HEK293T (cell line): ENCODE results near the gene ERVMER34-1.
A peak's percentile ranks its signal among the peaks of the same experiment; 100 is the strongest.

Source experiments
- CTCF ChIA-PET: fragments of 350-600 bp; formaldehyde crosslinking; extraction: SDS; loops from one replicate; lab custom pipeline; 2021; ENCODE audit warnings: antibody characterized with exemption, inconsistent platforms; lab: Yijun Ruan, JAX
- POLR2A ChIA-PET: fragments of 350-600 bp; formaldehyde crosslinking; extraction: SDS; loops from one replicate; lab custom pipeline; 2020; ENCODE audit warnings: antibody characterized with exemption, inconsistent platforms; lab: Yijun Ruan, JAX
- DNase-seq: peaks from one replicate; pipeline ENCODE4 v3.0.0; 2012; ENCODE audit warnings: mixed read lengths; ENCODE audit errors: extremely low spot score
- ARNT ChIP-seq: fragments of 450-650 bp; IDR thresholded peaks from 2 replicates; pipeline ENCODE4 v1.6.1; 2017; ENCODE audit warnings: mild to moderate bottlenecking
- BHLHE40 ChIP-seq: fragments of 450-650 bp; IDR thresholded peaks from 2 replicates; pipeline ENCODE4 v1.6.1; 2016; ENCODE audit warnings: mild to moderate bottlenecking, moderate library complexity, borderline replicate concordance
- CTBP1 ChIP-seq: fragments of 450-650 bp; IDR thresholded peaks from 2 replicates; pipeline ENCODE4 v1.6.1; 2016; ENCODE audit warnings: borderline replicate concordance
- ELF4 ChIP-seq: fragments of 450-650 bp; IDR thresholded peaks from 2 replicates; pipeline ENCODE4 v1.6.1; 2017; ENCODE audit warnings: antibody characterized with exemption
- FOXA1 ChIP-seq: fragments of 450-650 bp; IDR thresholded peaks from 2 replicates; pipeline ENCODE4 v1.6.1; 2016; ENCODE audit warnings: mild to moderate bottlenecking
- FOXK2 ChIP-seq: fragments of 450-650 bp; IDR thresholded peaks from 2 replicates; pipeline ENCODE4 v1.6.1; 2016; ENCODE audit warnings: mild to moderate bottlenecking
- FOXM1 ChIP-seq: fragments of 450-650 bp; IDR thresholded peaks from 2 replicates; pipeline ENCODE4 v1.6.1; 2017; ENCODE audit warnings: mild to moderate bottlenecking, borderline replicate concordance
- HDGF ChIP-seq: fragments of 450-650 bp; IDR thresholded peaks from 2 replicates; pipeline ENCODE4 v1.6.1; 2017; ENCODE audit warnings: antibody characterized with exemption, borderline replicate concordance
- L3MBTL2 ChIP-seq: fragments of 450-650 bp; conservative IDR thresholded peaks from 2 replicates; pipeline ENCODE4 v1.6.1; 2016; ENCODE audit warnings: mild to moderate bottlenecking
- LEF1 ChIP-seq: fragments of 450-650 bp; IDR thresholded peaks from 2 replicates; pipeline ENCODE4 v1.6.1; 2017; ENCODE audit warnings: mild to moderate bottlenecking, borderline replicate concordance
- NFRKB ChIP-seq: fragments of 450-650 bp; IDR thresholded peaks from 2 replicates; pipeline ENCODE4 v1.6.1; 2016; ENCODE audit warnings: mild to moderate bottlenecking, moderate library complexity
- PKNOX1 ChIP-seq: fragments of 450-650 bp; IDR thresholded peaks from 2 replicates; pipeline ENCODE4 v1.6.1; 2016
- SP1 ChIP-seq: fragments of 450-650 bp; IDR thresholded peaks from 2 replicates; pipeline ENCODE4 v1.6.1; 2017
- SUZ12 ChIP-seq: fragments of 450-650 bp; IDR thresholded peaks from 2 replicates; pipeline ENCODE4 v1.6.1; 2016; ENCODE audit warnings: mild to moderate bottlenecking
- TARDBP ChIP-seq: fragments of 450-650 bp; IDR thresholded peaks from 2 replicates; pipeline ENCODE4 v1.6.1; 2016
- ZNF384 ChIP-seq: fragments of 450-650 bp; IDR thresholded peaks from 2 replicates; pipeline ENCODE4 v1.6.1; 2016

The ERVMER34-1 gene

GRCh38 chr4:52728691-52729240 is 22.5 kb downstream of the ERVMER34-1 start:
- DNase-seq, result no peak
- TF ChIP-seq SUZ12, result no peak
- TF ChIP-seq ARNT, result no peak
- TF ChIP-seq ZNF384, result no peak
- TF ChIP-seq HDGF, result no peak
- no peak for TF ChIP-seq FOXM1
- TF ChIP-seq PKNOX1, result no peak
- TF ChIP-seq FOXK2, result no peak
- no peak for TF ChIP-seq NFRKB
- no peak for TF ChIP-seq SP1
- TF ChIP-seq FOXA1, result no peak
- TF ChIP-seq TARDBP, result no peak
- no peak for TF ChIP-seq ELF4
- TF ChIP-seq CTBP1, result no peak
- no peak for TF ChIP-seq BHLHE40
- TF ChIP-seq LEF1, result no peak
- no peak for TF ChIP-seq L3MBTL2
- POLR2A ChIA-PET, result interaction anchor here (6.0 kb wide), 1 partner anchor 16 kb away, joined by 28 read pairs; no protein-coding TSS in a partner anchor
- CTCF ChIA-PET, result no interaction called here

DNA sequence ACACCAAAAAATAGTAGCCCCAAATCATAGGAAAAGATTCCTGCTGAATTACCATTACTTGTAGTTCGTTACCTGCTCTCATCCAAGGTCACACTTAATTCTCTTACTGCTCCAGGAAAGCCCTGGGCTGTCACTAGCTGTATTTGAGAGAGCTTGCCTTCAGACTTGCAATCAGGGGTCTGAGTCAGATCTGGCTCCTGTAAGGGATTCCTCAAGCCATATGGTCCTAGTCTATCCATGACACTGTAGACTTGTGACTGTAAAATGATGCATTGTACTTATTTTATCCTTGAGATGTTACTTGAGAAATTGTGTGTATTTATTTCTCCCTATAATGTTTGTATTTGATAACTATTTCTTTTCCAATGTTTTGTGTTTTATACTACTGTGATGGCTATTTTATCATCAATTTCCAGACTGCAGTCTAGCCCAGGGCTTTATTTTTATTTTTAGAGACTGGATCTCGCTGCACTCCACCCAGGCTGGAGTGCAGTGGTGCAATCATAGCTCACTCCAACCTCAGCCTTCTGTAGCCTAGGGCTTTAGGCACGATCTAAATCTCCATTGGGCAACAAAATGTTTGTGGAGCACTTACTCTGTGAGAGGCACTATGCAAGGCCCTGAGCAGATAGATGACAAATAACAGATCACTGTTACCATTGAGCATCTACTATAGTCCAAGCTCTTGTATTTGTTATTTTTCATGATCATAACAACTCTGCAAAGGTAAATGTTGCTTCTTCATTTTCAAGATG is 24.2 kb downstream of the ERVMER34-1 start:
- TF ChIP-seq NFRKB (no peak), LEF1 (no peak), ZNF384 (no peak), ELF4 (no peak), FOXA1 (no peak), SP1 (no peak), ARNT (no peak), FOXK2 (no peak), BHLHE40 (no peak), L3MBTL2 (no peak), CTBP1 (no peak), SUZ12 (no peak), TARDBP (no peak), PKNOX1 (no peak)
- ChIA-PET CTCF (interaction anchor here (0.9 kb wide), 1 partner anchor 184 kb away, joined by 3 read pairs; no protein-coding TSS in a partner anchor), POLR2A (interaction anchor here (6.0 kb wide), 1 partner anchor 14 kb away, joined by 28 read pairs; no protein-coding TSS in a partner anchor)
- DNase-seq, result no peak

- CTCF ChIA-PET, result no interaction called here
- POLR2A ChIA-PET, result interaction anchor here (0.6 to 3.7 kb wide), 21 partner anchors 10 to 293 kb away, joined by 3 to 80 read pairs (median 4); no protein-coding TSS in a partner anchor
- no peak for TF ChIP-seq SUZ12
- peak; percentile 73 for TF ChIP-seq L3MBTL2
- no peak for TF ChIP-seq ZNF384
- peak; percentile 98 for TF ChIP-seq PKNOX1
- DNase-seq, result peak; percentile 91
Observed at GRCh38 chr4:52721968-52722815, 29.0 kb downstream of the ERVMER34-1 start.

GRCh38 chr4:52718123-52718522 is 33.1 kb downstream of the ERVMER34-1 start:
- TF ChIP-seq HDGF, result no peak
- no peak for TF ChIP-seq L3MBTL2
- no peak for TF ChIP-seq ELF4
- TF ChIP-seq SP1, result no peak
- no peak for TF ChIP-seq FOXA1
- TF ChIP-seq FOXK2, result no peak
- TF ChIP-seq NFRKB, result no peak
- TF ChIP-seq TARDBP, result no peak
- no peak for TF ChIP-seq PKNOX1
- TF ChIP-seq SUZ12, result no peak
- no peak for TF ChIP-seq ZNF384
- TF ChIP-seq BHLHE40, result no peak
- TF ChIP-seq CTBP1, result no peak
- no peak for TF ChIP-seq ARNT
- no peak for TF ChIP-seq LEF1
- TF ChIP-seq FOXM1, result no peak
- DNase-seq, result no peak
- ChIA-PET POLR2A (no interaction called here), CTCF (interaction anchor here (0.6 kb wide), 1 partner anchor 37 kb away, joined by 3 read pairs; no protein-coding TSS in a partner anchor)
